ENCODE results near the gene ADGRB2.

- TF ChIP-seq CTCF (IDR thresholded peaks at IDR 0.05) (no peak), POLR2A (IDR thresholded peaks at IDR 0.05) (no peak)
Observed at GRCh38 chr1:31765041-31765467, 914 bp upstream of the ADGRB2 start.
